GM12878 (cell line): Measurements from ENCODE around the gene SRRM2. TPM values are rescaled to one million over a fixed set of nuclear protein-coding genes. Genes with fewer than 3 reads are reported as not detected.

Experiments used
- ATAC-seq: fragments of 200-7000 bp; cut with Tn5 transposase; 3 replicates; pipeline ENCODE4 v1.9.1; 2020; ENCODE audit warnings: mild to moderate bottlenecking, moderate library complexity
- BruUV-seq: library from RNA; stranded (reverse); fragments of 400-500 nt; replicated peaks from 2 replicates; lab custom pipeline; 2021; lab: Mats Ljungman, UMichigan
- CTCF ChIA-PET: fragments of 300-600 bp; sonication (Branson Sonifier 250); formaldehyde crosslinking; extraction: SDS; loops from one replicate; lab custom pipeline; 2021; ENCODE audit warnings: inconsistent platforms; lab: Yijun Ruan, JAX
- POLR2A ChIA-PET: fragments of 350-600 bp; formaldehyde crosslinking; extraction: SDS; loops from one replicate; lab custom pipeline; 2021; ENCODE audit warnings: inconsistent platforms; lab: Charles Lee
- RAD21 ChIA-PET: fragments of 300-600 bp; sonication (Branson Sonifier 250); formaldehyde crosslinking; loops from one replicate; lab custom pipeline; 2023; ENCODE audit warnings: antibody characterized with exemption; ENCODE audit not compliant: unreplicated experiment; lab: Charles Lee
- SMC1A ChIA-PET: fragments of 300-600 bp; sonication (Branson Sonifier 250); formaldehyde crosslinking; loops from one replicate; lab custom pipeline; 2023; ENCODE audit not compliant: unreplicated experiment, uncharacterized antibody; lab: Charles Lee
- DNase-seq: peaks from one replicate; pipeline ENCODE4 v3.0.0-alpha.2; 2011; ENCODE audit warnings: low read depth, low spot score
- FAIRE-seq: peaks from 3 replicates; lab custom pipeline; 2011; peaks lifted over from hg19 to GRCh38; lab: Jason Lieb, UNC
- H2AFZ ChIP-seq: 2 replicates; pipeline ENCODE4 v1.6.0; 2011; ENCODE audit warnings: low read depth, low read length, control low read depth; ENCODE audit not compliant: control insufficient read depth
- H3K27ac ChIP-seq: 2 replicates; pipeline ENCODE4 v1.5.1; 2011; ENCODE audit warnings: control low read depth; ENCODE audit not compliant: control insufficient read depth, insufficient read depth
- H3K27me3 ChIP-seq, 2 experiments: replicated peaks in 1 of 2; 2 replicates each; pipeline versions ENCODE4 v1.6.0 to v1.6.1; 2011; ENCODE audit warnings: low read length in 1 of 2; ENCODE audit not compliant: control insufficient read depth in 2 of 2, insufficient read depth in 2 of 2
- H3K36me3 ChIP-seq, 2 experiments: 2 replicates each; pipeline ENCODE4 v1.5.1; 2011; ENCODE audit warnings: low read length in 1 of 2; ENCODE audit not compliant: control insufficient read depth in 2 of 2, insufficient read depth in 2 of 2
- H3K4me1 ChIP-seq: 2 replicates; pipeline ENCODE4 v1.6.1; 2011; ENCODE audit warnings: mild to moderate bottlenecking, low read length, moderate library complexity, mixed read lengths; ENCODE audit not compliant: control insufficient read depth, insufficient read depth
- H3K4me2 ChIP-seq: 2 replicates; pipeline ENCODE4 v1.6.0; 2011; ENCODE audit warnings: control low read depth; ENCODE audit not compliant: control insufficient read depth, insufficient read depth
- H3K4me3 ChIP-seq: fragments of 200-600 bp; sonication (generic); 2 replicates; pipeline ENCODE4 v1.5.1; 2016
- H3K79me2 ChIP-seq: 2 replicates; pipeline ENCODE4 v1.6.0; 2011; ENCODE audit warnings: low read length; ENCODE audit not compliant: control insufficient read depth, insufficient read depth
- H3K9ac ChIP-seq: 2 replicates; pipeline ENCODE4 v1.8.0; 2011; ENCODE audit warnings: low read length, control low read depth, mixed read lengths; ENCODE audit not compliant: control insufficient read depth, insufficient read depth
- H3K9me3 ChIP-seq: replicated peaks from 3 replicates; pipeline ENCODE4 v1.5.1; 2011; ENCODE audit warnings: mild to moderate bottlenecking, low read length; ENCODE audit not compliant: control insufficient read depth, insufficient read depth
- H4K20me1 ChIP-seq: 2 replicates; pipeline ENCODE4 v1.6.0; 2011; ENCODE audit not compliant: control insufficient read depth, insufficient read depth
- HDAC2 ChIP-seq: fragments of 200-600 bp; sonication (generic); IDR thresholded peaks from 2 replicates; pipeline ENCODE4 v1.6.1; 2017
- NR2C2 ChIP-seq: IDR thresholded peaks from 2 replicates; pipeline ENCODE4 v1.6.1; 2011; ENCODE audit warnings: borderline replicate concordance, low read depth; ENCODE audit not compliant: control insufficient read depth, insufficient read length
- NR2F1 ChIP-seq: fragments of 450-650 bp; conservative IDR thresholded peaks from 2 replicates; pipeline ENCODE4 v1.6.1; 2017; ENCODE audit warnings: mild to moderate bottlenecking
- RELA ChIP-seq: fragments of 450-650 bp; IDR thresholded peaks from 2 replicates; pipeline ENCODE4 v1.8.0; 2014; ENCODE audit warnings: borderline replicate concordance; ENCODE audit not compliant: partially characterized antibody
- REST ChIP-seq: IDR thresholded peaks from 2 replicates; pipeline ENCODE4 v1.6.1; 2012; ENCODE audit warnings: mild to moderate bottlenecking, low read depth, low read length
- SMAD5 ChIP-seq: IDR thresholded peaks from 2 replicates; pipeline ENCODE4 v1.6.1; 2016; ENCODE audit warnings: antibody characterized with exemption, low read depth
- ZBTB40 ChIP-seq: fragments of 450-650 bp; IDR thresholded peaks from 2 replicates; pipeline ENCODE4 v1.6.1; 2016; ENCODE audit warnings: mild to moderate bottlenecking, moderate library complexity, borderline replicate concordance
- ZNF622 ChIP-seq: fragments of 450-650 bp; IDR thresholded peaks from 2 replicates; pipeline ENCODE4 v1.6.1; 2017; ENCODE audit warnings: mild to moderate bottlenecking, inconsistent platforms
- ZNF687 ChIP-seq: fragments of 450-650 bp; IDR thresholded peaks from 2 replicates; pipeline ENCODE4 v1.6.1; 2017; ENCODE audit warnings: mild to moderate bottlenecking, moderate library complexity
- WGBS: methylation state at CpG from one replicate; pipeline ENCODE4 v1.1.6; 2016; ENCODE audit warnings: low lambda C conversion rate; ENCODE audit not compliant: insufficient replicate concordance, insufficient coverage; ENCODE audit errors: missing lambda C conversion rate; 5-methylcytosine and 5-hydroxymethylcytosine counted together
- in situ Hi-C: fragments of 300-500 bp; cut with MboI; formaldehyde crosslinking; loops from 9 replicates; pipeline ENCODE4 v1.14.3; 2018; ENCODE audit warnings: mixed read lengths
- intact Hi-C: fragments of 100-400 bp; cut with micrococcal nuclease; formaldehyde crosslinking; loops from one replicate; pipeline ENCODE4 v1.14.2; 2022; ENCODE audit not compliant: unreplicated experiment
- polyA plus RNA-seq, 11 experiments: library from polyadenylated mRNA; depleted of rRNA in 4 of 11; unstranded in 6 of 11; stranded (reverse) in 5 of 11; fragments of >200 nt; fragmentation: Nextera tagmentation in 4 of 11; fragmentation: Illumina TruSeq in 1 of 11; extraction: Ambion mirVana in 4 of 11; extraction: Trizol in 1 of 11; gene quantifications; 1 replicate in 1 of 11; 2 replicates in 10 of 11; pipeline versions ENCODE4 v1.2.1 to v1.2.3, GENCODE V29; 2011 to 2016; ENCODE audit warnings: inconsistent platforms in 2 of 11, missing spikeins in 2 of 11, low read depth in 1 of 11
- total RNA-seq, 4 experiments: library from RNA; depleted of rRNA in 3 of 4; stranded (reverse); fragments of >200 nt in 3 of 4; fragmentation: Illumina TruSeq in 1 of 4; extraction: Trizol in 1 of 4; gene quantifications; 2 replicates each; pipeline versions ENCODE4 v1.2.1 to v1.2.3, GENCODE V29; 2013 to 2021

The SRRM2 gene
- total and polyA plus RNA-seq, 10 of the 15 experiments (the other 5 are each of a cell fraction or from before 2014, with no cell fraction given), result 30.1 to 502 (median 196) TPM

- H3K4me3 ChIP-seq, result no peak overlapping the region
- H3K9me3 ChIP-seq, result no peaks in the 10 kb centered on the region
- POLR2A ChIA-PET, result interaction anchor here (0.7 kb wide), 1 partner anchor 52 kb away, joined by 3 read pairs; no protein-coding TSS in a partner anchor
- H3K79me2 ChIP-seq, result no peaks in the 10 kb centered on the region
- no peaks in the 10 kb centered on the region for H3K4me1 ChIP-seq
- H3K9ac ChIP-seq, result no peak overlapping the region
- no TSS peak for BruUV-seq
- H3K27me3 ChIP-seq, result no peaks in the 10 kb centered on the region; a peak in 1 of 4 replicates
- ATAC-seq (no peak), FAIRE-seq (no peak), DNase-seq (no peak)
- CTCF ChIA-PET, result no interaction called here
- TF ChIP-seq ZNF687 (no peak), REST (no peak), NR2C2 (no peak), HDAC2 (no peak), NR2F1 (no peak), ZNF622 (no peak), SMAD5 (no peak), RELA (no peak), ZBTB40 (no peak)
- H4K20me1 ChIP-seq, result no peaks in the 10 kb centered on the region
- RAD21 ChIA-PET, result no interaction called here
- SMC1A ChIA-PET, result no interaction called here
- no peak overlapping the region for H3K27ac ChIP-seq
- in situ Hi-C loops (no loop called here), intact Hi-C loops (loop anchor here (10.0 kb wide), 1 partner anchor 137 kb away; no protein-coding TSS in a partner anchor)
- H3K4me2 ChIP-seq, result no peak overlapping the region
- no peak overlapping the region for H2AFZ ChIP-seq
- 59% methylated on average over 6 of the region's 7 CpGs for WGBS
- H3K36me3 ChIP-seq, result no peaks in the 10 kb centered on the region
These were observed 24.4 kb upstream of the SRRM2 start for GRCh38 chr16:2728034-2728433.
